PC-3 (cell line): ENCODE results near the gene MRPS31.

Source experiments
- CTCF ChIP-seq: fragments of 300-600 bp; sonication (generic); conservative IDR thresholded peaks from 2 replicates; pipeline ENCODE4 v1.5.1; 2017; ENCODE audit warnings: antibody characterized with exemption, low read depth, mild to moderate bottlenecking, low read length
- EZH2 ChIP-seq: fragments of 300-600 bp; sonication (generic); IDR thresholded peaks from one replicate; pipeline ENCODE4 v1.6.1; 2017; ENCODE audit warnings: antibody characterized with exemption, mild to moderate bottlenecking, low read length; ENCODE audit not compliant: unreplicated experiment
- EZH2phosphoT487 ChIP-seq: fragments of 300-600 bp; sonication (generic); IDR thresholded peaks from 2 replicates; pipeline ENCODE4 v1.6.1; 2018; ENCODE audit warnings: mild to moderate bottlenecking, antibody characterized with exemption, low read length, borderline replicate concordance

DNA sequence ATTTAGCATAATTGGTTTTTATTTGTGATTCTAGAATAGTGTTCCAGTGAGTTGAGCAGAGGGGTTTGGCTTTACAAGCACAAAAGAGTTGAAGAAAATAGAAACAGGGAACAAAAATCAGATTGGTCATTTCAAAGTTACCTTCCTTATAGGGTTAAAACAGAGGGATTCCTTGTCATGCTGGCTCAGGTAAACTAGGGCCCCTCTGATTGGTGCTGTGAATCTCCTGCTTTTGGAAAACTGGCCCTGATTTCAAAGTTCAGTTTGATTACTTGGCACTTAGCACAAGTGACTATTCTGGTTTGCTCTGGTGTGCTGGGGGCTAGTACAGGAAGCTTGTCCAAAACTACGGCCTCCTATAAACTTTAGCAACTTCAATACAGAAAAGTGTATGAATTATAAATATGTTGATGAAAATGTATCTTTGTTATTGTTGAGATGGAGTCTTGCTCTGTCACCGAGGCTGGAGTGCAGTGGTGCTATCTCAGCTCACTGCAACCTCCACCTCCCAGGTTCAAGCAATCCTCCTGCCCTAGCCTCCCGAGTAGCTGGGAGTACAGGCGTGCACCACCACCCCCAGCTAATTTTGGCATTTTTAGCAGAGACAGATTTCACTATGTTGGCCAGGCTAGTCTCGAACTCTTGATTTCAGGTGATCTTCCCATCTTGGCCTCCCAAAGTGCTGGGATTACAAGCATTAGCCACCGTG is 1.9 kb upstream of the MRPS31 start:
- no peak for TF ChIP-seq CTCF
- no peak for TF ChIP-seq EZH2
- no peak for TF ChIP-seq EZH2phosphoT487
